CD4-positive, alpha-beta T cell treated with Interleukin-6 for 4 hours (primary cell): Measurements from ENCODE around the gene LRIG2.
A peak's percentile ranks its signal among the peaks of the same experiment; 100 is the strongest.
"Not testable (repeated sequence)": the region's sequence is repeated elsewhere in the genome, so short reads cannot be mapped to it uniquely, and the experiment has no call there.

Source experiments
- DNase-seq: peaks from one replicate; pipeline ENCODE4 v3.0.0-alpha.2; 2020; ENCODE audit warnings: mixed read lengths

Gene LRIG2

DNA sequence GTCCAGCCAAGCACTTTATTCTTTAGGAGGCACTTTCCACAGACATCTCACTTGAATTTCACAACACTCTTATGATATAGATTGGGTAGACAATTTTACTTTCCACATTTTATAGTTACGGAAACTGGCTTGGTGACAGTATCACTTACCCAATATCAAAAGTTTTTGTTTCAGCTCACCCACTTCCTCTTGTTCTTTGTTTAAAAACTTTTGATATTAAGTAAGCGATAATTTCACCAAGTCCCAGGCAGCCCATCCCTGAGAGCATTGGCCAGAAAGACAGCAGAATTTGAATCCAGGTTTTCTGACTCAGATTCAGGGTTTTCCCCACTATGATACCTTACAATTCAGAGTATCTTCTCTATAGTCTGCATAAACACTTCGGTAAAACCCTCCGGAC lies 60.0 kb downstream of the LRIG2 start:
- no peak for DNase-seq

DNA sequence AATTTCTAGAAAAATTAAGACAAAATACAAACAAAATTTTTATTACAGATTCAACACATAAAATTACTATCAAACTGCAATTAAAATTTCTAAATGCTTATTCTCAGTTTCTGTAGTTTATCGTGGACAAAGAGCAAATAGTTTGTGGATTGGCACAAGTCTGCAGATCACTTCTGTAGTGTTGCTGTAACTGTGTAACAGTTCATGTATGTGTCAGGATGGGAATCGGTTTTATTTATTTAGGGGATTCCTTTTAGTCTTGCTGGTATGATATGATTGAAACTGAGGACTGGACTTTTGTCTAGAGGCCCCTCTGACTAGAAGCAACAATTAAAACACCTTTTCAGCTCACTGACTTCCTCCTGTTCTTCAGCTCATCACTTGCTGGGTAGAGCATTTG lies 60.8 kb downstream of the LRIG2 start:
- no peak for DNase-seq

DNA sequence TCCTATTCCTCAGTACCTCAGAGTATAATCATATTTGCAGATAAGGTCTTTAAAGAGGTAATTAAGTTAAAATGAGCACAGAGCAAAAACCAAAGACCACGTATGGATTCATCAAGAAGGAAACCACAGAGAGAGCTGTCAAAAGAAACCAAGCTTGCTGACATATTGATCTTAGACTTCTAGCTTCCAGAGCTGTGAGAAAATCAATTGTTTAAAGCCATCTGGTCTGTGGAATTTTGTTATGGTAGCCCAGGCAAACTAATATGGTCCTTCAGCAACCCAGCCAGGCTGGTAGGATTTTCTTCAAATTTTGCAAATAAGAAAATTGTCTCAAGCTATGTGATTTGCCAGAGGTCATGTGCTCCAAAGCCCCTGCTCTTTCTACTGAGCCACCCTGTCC lies 62.5 kb downstream of the LRIG2 start:
- no peak for DNase-seq

DNA sequence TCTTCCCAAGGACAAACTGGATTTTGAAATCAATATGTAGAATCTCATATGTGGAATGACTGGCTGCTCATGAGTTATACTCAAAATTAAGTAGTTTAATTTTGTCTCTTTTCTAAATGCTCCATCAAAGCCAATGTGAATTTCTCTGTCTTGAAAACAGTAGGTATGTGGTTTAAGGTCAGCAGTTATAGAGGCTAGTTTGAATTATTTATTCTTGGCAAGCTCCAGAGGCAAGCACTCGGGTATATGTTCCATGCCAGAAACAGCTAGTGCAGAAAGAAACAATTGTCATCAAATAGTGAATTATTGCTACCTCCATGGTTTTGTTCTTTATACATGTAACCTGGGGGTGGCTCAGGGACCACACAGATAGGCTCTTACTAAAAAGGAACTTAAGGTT lies 63.5 kb downstream of the LRIG2 start:
- DNase-seq = no peak

DNA sequence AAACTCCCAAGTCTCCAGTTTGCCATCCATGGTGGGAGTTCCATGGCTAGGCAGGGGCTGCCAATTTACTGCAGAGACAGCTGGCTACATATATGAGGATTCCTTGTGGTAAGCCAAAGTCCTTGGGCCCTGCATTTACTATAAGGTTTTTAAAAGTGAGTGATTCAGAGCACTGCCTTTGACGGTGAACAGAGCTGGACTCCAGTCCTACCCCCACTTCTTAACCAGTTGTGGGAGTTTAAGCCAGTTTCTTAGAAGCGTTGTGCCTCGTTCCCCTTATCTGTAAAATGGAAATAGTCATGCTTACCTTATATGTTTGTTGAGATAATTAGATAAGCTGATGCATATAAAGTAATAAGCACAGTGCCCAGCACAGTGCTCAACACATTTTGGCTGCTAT lies 64.6 kb downstream of the LRIG2 start:
- no peak for DNase-seq

DNA sequence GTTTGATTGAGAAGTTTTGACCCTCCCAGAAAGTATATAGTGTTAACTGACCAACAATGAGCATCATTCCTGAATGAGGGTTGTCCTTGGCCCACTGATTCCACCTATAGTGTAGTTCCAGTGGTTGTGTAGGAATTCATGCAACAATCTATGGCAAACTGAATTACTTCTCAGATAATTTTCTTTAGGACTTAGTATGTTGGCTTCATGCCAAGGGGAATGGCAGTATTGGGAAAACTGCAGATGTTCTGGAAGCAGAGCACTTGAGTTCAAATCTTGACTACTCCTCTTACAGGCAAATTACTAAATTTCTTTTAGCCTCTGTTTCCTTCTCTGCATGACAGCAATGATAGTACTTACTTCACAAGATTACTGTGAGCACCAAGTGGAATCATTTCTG lies 65.8 kb downstream of the LRIG2 start:
- no peak for DNase-seq

DNA sequence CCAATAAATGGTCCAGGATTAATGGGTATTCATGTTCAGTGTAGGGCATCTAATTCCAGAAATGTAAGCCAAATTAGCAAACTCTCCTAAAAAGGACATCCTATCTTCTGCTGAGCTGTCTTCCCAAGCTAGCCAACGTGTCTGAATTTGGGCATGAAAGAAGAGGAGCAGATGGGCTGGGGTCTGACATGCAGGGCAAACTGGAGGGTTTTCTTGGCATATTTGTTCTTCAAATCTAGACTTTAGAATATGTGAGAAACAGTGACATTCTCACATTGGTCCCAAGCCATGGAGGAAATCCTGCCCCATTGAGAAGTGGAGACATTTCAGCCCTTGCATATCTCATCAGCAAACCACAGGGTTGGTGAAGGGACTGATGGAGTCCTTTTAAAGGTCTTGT lies 67.2 kb downstream of the LRIG2 start:
- DNase-seq = no peak

DNA sequence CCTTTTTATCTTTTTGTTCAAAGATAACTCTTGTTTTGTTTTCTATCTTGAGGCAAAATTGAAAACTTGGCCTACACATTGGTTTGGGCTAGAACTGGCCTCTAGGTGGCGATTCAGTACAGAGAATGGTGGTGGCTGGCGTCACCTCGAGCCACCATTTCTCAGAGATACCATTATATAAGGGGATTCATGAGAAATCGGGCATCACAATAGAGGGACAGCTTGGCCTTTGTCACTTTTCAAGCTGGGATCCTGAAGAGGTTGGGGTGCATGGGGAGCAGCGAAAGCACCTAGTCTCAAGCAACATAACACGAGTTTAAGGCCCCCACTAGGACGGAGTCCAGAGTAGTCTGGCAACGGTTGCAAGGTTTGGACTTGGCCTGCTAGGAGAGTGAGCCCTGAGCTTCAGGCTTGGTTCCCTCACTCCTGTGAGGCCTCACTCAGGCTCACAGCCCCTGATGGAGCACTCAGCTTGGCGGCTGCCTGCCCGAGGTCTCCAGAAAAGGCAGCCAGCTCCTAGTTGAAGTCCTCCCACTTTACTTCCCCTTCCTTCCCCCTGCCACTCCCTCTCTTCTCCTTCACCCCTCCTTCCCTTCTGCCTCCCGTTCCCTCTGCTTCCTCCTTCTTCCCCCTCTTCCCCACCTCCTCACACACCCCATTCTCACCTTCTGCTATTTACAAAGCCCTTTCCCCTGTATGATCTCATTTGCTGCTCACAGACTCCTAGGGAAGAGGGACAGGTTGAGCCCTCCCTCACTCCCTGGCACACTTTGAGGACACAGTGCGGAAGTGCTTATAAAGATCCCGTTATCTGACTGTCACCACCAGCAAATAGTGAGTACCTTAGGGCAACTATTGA lies 67.8 kb downstream of the LRIG2 start:
- peak; percentile 57 for DNase-seq

DNA sequence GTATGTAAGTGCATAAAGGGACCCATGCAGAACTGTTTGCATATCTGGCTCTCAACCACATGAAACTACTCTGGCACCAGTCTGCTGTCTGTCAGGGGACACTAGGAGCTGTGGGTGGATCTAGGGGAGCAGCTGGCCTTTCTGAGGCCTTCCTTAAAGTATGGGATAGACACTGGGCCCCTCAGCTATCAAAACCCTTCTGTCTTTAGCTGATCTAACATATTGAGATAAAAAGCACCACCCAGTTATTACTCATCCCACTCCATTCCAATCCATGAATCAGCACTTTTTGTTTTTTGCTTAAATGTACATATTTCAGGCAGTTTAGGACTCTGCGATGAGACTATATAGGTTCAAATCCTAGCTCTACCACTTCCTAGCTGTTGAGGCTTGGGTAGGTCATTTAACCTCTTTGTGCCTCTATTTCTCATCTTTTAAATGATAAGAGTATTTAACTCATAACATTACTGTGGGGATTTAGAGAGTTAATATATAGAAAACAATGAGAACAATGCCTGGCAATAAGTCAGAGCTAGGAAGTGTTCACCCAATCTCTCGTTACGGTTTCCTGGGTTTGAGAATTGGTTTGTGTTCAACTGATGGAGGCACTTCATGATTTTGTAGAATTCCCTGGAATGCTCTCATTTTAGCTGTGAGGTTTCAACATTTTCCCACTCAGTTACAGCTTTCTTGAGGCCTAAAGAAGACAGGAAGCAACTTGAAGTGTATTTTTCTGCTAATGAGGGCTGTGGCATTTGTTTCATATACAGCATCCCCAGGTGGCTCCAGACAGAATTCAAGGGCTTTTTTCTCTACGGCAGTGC lies 68.9 kb downstream of the LRIG2 start:
- DNase-seq = no peak

DNA sequence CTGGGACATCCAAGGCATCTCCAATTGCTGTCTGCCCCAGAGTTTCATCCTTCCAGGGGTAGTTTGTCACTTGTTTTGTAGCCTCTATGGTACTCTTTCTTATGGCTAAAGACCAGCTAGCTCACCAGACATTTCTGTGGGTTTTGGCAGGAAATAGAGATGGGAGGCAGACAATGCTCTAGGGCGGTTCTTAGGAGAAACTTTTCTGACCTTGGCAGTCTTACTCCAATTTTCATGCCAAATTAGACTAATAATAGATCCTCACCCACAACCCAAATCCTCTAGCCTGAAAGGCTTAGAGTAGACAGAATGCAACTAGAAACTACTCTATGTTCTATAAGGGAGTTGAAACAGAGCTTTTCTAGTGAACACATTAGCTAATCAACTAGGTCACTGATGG lies 69.8 kb downstream of the LRIG2 start:
- no peak for DNase-seq

DNA sequence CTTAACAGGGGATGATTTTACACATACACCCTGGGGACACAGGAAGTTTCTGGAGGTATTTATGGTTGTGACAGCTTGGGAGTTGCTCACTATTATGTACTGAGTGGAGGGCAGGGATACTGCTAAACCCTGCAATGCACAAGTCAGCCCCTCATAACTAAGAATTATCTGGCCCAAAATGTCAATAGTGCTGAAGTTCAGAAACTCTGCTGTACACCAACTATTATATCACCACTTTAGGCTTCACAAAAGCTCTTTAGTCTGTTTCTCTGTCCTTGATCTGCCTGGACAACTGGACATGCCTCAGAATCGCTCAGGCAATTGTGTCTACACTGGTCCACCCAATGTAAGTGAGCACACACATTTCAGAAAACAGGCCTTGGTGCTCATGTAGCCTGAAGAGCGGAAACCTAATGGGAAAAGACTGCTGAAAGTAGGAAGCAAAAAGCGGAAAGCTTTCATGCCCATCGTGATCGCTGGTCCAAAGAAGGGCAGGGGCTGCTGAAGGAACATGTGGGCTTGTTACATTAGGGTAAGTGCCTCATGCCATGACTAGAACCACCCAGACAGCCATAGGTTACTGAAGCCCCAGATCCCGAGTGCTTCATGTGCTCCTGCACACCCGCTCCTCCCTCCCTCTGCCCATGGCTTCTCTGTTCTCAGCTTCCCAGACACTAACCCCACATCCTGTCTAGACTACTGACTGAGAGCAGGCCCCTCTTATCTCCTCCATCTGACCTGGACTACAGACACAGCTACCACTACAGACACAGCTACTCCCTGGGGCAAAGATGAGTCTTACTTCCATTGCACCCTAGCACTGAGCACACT lies 73.5 kb downstream of the LRIG2 start:
- peak; percentile 36 for DNase-seq

DNA sequence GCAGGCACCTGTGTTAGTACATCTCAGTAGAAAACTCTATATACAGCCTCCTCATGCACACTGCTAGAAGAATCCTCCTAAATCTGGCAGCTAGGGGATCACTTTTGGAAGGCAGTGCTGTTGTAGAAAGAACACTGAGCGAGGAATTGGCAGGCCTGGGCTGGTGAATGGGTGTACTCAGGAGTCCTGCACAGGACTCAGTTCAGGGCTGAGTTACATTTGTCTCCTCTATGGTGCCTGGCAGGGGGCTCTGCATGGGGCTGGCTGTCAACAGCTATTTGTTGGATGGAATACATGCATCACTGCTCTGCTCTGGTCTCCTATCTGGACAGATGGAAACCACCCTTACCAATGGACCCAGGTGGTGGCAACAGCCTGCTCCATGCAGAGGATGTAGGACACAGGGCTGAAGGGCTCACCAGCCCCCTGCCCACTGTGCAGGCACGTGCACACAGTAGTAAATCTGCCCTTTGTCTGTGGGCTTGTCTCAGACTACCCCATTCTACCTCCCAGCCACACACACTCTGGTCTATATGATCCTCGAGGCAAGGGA lies 74.2 kb downstream of the LRIG2 start:
- no peak for DNase-seq

DNA sequence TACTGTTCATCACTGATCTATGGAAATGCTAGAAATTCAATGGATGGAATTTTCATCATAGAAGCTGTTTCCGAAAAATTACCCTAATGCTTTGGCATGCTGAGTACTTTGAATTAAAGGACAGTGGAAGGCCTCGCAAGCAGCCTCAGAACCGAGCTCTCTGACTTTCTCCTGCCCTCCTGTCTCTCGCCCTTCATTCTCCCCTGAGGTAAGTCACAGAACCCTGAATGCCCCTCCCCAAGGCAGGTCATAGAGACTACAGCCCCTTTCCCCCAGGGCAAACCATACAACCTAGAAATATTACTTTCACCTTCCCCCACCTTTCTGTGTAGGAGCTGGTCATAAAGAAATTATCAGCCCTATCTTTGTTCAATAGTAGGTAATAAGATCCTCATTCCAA lies 74.8 kb downstream of the LRIG2 start:
- no peak for DNase-seq

DNA sequence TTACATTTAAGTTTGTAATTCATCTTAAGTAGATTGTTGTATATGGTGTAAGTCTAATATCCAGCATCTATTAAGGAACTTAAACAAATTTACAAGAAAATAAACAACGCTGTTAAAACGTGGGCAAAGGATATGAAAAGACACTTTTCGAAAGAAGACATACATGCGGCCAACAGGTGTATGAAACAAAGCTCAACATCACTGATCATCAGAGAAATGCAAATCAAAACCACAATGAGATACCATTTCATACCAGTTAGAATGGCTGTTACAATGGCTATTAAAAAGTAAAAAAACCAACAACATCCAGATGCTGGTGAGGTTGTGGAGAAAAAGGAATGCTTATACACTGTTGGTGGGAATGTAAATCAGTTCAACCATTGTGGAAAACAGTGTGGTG lies 77.5 kb downstream of the LRIG2 start:
- DNase-seq = not testable (repeated sequence)

DNA sequence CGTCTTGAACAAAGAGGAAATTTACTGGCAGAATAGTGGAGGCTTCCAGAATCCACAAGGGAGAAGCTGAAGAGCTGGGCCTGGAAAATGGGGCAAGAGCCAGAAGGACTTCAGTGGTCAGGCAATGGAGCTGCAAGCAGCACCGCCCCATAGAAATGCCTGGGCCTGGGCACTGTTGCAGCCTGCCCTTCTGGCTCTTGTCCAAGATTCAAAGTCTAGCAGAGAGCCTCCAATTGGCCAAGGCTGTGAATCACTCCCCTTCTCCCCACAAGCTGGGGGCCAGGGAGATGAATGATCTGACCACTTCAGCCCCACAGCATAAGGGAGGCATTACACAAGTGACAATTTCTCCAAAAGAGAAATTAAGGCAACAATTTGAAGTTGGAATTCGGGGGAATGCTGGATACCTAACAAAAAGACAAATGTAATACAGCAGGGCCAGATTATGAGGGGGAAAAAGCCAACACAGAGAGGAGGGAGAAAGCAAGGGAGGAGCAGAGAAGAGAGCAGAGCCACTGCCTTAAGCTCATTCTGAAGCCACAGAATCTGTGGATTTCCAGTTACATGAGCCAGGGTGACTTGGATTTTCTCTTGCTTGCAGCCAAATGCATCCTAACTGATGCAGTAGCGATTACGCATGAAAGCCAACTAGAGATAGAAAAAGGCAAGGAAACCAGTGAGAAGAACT lies 80.3 kb downstream of the LRIG2 start:
- DNase-seq = no peak

DNA sequence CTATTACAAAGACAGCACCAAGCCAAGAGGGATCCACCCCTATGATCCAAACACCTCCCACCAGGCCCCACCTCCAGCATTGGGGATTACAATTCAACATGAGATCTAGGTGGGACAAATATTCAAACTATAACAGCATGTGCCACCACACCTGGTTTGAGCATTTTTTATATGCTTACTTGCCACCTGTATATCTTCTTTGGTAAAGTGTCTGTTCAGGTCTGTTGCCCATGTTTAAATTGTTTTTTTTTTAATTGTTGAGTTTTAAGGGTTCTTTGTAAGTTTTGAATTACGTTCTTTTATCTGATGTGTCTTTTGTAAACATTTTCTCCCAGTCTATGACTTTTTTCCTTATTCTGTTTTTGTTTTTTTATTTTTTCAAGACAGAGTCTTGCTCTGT lies 83.4 kb downstream of the LRIG2 start:
- DNase-seq = no peak

DNA sequence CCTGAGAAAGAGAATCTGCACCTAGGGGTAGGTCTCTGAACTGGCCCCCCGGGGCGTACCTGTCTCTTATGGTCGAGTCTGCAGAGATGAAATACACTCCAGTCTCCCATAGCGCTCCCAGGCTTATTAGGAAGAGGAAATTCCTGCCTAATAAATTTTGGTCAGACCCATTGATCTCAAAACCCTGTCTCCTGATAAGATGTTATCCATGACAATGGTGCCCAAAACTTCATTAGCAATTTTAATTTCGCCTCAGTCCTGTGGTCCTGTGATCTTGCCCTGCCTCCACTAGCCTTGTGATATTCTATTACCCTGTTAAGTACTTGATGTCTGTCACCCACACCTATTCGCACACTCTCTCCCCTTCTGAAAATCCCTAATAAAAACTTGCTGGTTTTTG lies 85.7 kb downstream of the LRIG2 start:
- DNase-seq = not testable (repeated sequence)

DNA sequence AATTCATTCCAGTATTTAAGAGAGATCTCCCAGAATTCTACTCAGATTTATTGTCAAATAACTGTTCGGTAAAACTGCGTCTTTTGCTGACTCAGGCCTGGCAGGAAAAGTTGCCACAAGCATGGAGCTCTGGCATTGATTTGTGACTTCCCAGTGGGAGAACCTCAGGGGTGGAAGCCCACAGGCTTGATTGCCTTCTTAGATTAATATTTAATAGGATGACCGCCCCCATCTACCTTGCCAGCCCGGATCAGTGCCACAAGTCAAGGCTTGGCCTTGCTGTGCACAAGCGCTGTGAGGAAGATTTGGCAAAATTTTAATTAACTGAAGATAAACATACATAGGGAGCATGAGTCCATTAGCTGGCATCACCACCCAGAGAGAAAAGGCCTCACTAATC lies 93.5 kb downstream of the LRIG2 start:
- no peak for DNase-seq

DNA sequence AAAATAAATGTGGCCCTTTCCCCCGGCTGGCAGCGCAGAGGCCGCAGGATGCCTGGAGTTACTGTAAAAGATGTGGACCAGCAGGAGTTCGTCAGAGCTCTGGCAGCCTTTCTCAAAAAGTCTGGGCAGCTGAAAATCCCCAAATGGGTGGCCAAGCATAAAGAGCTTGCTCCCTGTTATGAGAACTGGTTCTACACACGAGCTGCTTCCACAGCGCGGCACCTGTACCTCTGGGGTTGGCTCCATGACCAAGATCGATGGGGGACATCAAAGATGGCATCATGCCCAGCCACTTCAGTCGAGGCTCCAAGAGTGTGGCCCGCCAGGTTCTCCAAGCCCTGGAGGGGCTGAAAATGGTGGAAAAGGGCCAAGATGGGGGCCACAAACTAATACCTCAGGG lies 95.9 kb downstream of the LRIG2 start:
- DNase-seq = no peak

DNA sequence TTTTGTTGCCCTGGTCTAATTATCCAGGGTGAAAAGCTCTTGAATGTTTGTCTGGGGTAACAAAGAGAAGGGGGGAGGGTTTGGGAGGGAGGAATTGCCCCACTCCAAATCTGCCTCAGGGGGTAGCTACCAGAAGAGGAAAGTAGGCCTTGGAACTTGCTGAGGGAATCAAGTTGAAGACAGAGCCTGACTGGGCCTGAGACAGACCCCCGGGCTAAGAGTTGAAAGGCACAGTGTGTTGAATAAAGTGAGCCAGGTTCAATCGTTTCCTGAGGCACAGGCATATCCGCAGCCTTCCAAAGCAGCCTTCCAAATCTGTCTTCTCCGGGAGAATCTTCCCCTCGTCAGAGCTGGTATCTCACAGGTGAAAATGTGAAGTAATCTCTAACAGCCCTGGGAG lies 96.6 kb downstream of the LRIG2 start:
- DNase-seq = no peak

DNA sequence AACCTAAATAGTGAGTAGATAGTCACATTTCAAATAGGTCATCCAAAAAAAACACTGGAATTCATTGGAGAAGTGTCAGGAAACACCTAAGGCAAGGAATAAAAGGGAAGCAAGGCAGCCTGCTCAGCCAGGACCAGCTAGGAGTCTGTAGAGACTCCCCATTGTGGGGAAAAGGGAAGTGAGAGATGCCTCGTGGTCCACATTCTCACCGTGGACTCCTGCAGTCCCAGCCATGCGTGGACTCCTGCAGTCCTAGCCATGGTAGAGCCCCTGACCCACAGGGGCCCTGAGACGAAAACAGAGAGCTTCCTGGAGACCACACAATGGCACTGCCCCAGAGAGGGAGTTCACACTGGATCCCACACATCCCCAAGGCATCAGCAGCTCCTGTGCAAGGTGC lies 97.5 kb downstream of the LRIG2 start:
- DNase-seq = no peak

DNA sequence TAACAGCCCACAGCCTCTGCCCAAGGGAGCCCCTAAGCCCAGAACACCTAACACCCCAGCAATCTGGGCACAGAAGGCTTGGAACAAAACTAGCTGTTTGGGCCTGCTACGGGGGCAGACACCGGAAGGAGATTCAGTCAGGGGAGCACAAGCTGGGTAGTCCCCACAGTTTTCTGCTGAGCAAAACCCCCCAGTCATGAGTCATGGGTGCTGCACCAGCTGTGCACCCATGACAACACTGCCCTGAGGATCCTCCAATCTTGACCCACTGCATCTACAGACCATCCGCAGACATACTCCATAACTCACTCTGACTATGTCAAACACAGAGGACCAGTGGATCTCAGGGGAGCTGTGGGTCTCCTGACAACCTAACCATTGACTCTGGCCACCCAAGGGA lies 105.1 kb downstream of the LRIG2 start:
- no peak for DNase-seq
